NK-92 (cell line): ENCODE results near the gene FANCC.

Source experiments
- DNase-seq: peaks from one replicate; lab custom pipeline; 2025; ENCODE audit not compliant: unreplicated experiment; lab: John Stamatoyannopoulos, UW

Gene FANCC

DNA sequence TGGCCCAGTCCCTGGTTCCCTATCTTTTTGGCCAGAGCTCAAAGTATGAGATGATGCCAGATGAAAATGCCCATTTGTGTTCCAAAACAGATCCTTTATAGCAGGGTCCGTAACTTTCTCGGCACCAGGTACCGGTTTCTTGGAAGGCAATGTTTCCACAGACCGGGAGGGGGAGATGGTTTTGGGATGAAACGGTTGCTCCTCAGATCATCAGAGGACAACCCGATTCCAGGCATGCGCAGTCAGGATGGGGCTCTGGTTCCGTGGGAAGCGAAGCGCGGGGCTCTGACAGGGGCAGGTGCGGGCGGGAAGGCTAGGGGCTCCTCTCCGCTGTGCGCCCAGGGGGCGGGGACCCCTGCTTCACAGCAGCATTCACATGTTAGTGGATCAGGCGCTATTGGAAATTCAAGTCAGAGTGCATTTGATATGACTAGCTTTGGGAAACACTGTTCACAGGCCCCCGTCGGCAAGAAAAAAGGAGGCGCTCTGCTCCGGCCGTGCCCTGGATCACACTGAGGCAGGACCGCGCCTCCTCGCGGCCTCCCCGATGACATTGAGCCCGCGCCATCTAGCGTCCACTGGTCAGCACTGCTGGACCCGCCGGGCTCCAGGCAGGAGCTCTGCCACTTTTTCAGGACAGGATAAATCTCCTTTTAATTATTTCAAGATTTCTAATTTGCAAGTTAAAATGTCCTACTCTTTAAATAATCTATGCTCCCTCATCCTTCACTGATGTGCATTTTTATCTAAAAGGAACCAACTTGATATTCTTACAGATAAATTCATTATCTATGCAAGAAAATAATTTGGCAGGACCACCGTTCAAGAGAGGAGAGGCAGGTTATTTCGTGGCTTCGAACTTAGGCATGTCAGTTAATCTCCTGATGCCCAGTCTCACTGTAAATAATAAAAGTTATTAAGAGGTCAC is 190.0 kb downstream of the FANCC start:
- no peak for DNase-seq

DNA sequence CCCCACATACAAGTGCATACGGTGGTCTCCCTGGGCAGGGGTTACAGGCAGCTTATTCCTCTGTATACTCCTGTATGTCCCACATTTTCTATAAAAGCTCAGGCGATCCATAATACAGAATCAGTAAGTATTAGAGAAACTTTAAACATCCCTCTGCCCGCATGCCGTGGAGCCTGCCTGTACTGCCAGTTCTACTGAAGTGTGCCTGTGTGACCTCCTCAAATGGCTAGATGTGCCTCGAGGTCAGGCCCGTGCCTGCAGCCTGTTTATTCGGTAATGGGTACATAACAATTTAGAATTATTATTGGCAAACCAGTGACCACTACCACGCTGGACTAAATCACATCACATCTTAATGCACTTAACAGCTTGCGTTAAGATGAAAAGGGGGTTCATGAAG is 190.8 kb downstream of the FANCC start:
- DNase-seq: no peak

DNA sequence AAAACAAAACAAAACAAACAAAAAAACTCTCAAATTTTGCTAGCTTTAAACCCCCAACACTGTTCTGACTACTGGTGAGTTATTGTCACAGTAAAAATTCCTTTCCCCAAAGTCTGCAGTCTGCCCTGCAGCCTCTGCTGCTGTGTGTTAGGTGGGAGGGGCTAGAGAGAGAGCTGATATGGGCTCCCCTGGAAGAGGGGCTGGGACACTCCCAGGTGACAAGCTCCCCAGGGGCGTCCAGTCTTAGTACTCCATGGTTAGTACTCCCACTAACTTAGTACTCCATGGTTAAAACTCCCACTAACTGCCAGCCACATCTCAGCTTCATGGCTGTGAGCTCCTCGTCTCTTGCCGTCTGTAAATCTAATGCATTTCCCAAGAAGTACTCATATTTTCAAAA is 191.9 kb downstream of the FANCC start:
- DNase-seq: no peak

DNA sequence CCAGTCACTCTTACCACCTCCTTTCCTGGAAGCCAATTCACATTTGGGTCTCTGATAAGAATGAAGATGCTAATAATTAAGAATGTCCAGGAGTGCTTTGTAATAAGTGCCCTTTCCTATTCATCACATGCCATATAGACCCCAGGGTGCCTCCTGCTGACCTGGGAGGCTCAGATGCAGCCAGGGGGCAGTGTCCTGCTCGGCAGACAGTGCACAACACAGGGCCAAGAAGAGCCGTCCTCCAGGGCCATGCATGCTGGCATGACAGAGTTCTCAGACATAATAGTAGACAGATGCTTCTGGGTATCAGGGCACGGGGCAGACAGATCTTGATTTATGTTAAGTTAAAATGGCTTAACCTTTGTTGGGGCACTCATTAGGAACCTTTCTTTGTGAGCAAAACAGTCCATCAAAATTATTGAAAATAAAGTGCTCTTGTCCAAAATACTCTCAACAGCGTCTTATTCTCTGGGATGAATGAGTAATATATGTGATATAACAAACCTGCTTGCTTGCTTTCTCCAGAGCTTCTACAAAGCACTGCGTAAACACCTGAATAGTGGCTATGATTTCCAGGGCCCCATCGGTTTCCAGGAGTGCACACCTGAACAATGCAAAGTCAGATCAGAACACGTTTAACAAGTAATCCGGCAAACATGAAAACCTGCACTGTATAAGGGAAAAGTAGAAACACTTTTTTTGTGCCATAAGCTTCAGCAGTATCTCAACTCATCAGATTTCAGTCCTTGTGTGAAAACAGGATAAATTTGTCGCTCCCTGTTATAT is 192.7 kb downstream of the FANCC start:
- no peak for DNase-seq

DNA sequence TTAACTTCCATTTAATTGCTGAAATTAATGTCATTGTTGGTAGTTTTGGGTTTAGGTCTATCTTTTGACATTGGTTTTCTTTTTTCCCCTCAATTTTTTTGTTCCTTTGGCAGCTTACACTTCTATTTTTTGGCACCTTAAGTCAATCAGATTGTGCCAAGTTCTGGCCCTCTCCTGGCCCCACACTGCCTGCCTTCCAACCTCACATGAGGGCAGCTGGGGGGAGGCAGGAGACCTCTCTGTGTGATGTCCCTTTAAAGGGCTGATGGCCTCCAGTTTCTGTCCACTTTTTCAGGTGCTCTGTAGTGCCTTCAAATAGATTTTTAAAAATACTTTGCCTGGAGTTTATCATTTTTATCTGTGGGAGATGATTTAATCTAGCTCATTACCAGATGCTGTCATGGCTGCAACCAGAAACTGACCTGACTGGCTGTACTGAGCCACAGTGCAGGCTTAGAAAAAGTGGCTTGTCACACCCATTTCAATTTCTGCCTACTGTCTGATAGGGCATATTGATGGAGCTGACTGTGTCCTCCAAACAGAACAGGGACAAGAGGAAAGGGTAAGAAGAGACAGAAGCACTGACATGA is 196.6 kb downstream of the FANCC start:
- DNase-seq: no peak

DNA sequence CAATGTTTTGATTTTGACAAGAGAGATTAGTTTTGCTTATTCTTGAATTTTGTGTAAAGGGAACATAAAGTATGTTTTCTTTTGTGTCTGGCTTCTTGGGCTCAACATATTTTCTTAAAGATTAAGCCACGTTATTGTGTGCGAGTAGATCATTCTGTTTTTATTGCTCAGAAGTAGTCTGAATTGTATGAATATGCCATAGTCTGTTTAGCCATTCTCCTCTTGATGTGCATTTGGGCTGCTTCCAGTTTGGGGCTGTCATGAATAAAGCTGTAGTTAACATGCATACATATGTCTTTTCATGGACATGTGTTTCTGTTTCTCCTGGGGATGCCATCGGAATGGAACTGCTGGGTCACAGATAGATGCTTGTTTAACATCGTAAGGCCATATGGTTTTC is 198.9 kb downstream of the FANCC start:
- no peak for DNase-seq

DNA sequence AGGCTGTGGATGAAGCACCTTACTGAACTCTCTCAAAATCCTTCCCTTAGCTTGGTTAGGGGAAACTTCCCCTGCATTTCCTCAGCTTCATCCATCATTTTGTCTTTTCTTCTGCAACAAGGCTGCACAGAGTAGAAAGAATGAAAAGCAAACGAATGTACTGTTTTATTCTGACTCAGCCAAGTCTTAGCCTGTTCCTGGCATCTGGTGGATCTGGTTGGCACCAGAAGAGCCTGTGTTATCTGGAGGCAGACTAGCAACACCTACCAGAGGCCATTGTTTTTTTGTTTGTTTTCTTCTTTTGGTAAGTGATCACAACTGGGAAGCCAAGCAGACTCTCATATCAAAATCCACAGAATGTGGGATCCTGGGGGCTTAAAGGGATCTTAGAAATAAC is 200.7 kb downstream of the FANCC start:
- DNase-seq: no peak

DNA sequence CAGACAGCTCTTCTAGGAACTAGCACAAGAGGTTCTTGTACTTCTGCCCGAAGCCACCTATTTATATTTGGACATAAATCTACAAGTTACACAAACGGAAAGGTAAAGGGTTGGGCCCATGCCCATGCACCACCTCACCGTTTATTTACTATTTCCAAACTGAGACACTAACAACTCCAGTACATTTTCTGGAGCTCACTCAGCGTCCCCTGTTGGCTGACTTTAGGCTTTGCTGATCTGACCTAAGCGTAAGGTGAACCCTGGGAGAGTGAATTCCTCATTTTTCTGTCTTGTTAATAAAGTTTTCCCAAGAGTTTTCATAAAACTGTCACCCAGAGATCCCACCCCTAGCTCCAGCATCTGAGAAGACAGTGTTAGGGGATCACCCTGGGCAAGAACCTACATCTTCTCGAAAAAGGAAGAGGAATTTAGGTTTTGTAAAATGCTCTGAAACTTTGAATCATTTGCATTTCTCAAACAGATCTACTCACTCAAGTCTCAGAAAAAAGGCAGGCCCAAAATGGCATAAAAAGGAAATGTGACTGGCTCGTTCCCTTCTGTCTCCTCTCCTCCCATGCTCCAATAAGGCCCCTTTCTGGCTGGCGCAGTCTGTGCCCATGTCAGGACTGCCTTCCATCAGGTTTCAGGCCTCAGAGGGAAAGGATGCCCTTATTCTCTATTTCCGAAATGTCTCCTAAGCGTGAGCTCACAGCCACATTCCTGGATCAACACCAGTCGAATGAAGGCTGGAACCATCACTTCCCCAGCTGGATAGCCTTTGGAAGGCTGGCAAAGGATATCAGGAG is 201.3 kb downstream of the FANCC start:
- DNase-seq: no peak

DNA sequence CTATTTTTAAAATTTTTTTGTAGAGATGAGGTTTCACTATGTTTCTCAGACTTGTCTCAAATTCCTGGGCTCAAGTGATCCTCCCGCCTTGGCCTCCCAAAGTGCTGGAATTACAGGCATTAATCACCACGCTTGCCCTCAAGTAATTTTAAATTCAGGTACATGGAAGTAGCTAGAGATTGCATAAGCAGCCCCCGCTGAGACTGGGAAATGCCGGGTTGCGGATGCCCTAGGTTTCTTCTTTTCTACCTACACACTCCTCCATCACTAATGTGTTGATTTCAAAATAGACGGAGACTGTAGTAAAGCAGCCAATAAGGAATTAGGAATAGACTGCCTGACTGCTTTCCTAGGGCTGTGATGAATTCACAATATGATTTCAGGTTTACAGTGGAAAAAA is 202.4 kb downstream of the FANCC start:
- no peak for DNase-seq

DNA sequence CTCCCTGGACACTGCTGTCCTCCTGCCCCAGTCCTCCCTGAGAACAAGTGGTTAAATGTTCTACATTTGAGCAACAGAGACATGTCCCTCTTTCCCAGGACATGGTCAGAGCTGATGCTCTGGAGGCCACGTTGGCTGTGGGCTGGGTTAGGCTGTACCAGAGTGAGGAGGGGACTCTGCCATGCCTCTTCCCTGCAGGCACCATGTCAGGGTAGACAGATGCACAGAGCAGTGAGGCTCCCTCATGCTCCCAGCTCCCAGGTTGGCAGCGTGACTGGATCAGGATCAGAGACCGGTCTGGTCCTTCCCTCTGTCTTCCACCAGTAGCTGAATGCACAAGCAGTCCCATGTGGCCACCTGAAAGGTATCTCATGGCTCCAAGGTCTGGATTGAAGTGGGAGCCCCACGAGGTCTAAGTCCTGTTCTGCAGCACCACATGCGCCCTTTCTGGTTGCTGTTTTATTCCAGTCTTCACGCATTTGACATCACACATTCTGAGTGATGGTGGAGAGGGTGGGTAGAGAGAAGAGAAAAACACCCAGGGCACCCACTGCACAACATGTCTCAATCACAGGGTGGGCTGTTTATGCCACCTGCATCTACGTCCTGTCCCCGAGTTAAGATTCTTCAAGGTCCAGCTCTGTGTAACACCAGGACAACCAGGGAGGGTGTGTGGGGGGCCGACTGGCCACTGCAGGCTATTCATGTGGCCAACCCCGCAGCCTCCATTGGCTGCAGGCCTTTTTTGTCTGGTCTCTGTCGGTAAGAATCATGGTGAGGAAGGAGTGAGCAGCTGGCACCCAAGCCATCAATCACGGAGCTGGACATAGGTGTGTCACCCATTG is 204.9 kb downstream of the FANCC start:
- no peak for DNase-seq

DNA sequence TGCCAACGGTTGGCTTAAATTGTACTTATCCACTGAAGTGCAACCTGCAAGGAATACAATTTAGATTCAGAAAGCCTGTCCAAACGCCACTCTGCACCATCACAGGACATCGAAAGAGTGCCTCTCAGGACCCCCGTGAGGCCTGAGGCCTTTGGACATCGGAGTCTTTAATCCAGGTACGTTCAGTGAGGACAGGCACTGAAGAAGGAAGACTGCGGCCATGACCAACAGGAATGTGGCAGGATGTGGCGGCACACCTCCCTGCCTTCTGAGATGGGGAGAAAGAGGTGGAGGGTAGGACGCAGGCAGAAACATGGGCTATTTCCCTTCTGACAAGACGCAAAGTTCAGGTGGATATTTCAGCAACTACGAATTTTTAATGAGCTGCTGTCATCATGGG is 205.8 kb downstream of the FANCC start:
- no peak for DNase-seq

DNA sequence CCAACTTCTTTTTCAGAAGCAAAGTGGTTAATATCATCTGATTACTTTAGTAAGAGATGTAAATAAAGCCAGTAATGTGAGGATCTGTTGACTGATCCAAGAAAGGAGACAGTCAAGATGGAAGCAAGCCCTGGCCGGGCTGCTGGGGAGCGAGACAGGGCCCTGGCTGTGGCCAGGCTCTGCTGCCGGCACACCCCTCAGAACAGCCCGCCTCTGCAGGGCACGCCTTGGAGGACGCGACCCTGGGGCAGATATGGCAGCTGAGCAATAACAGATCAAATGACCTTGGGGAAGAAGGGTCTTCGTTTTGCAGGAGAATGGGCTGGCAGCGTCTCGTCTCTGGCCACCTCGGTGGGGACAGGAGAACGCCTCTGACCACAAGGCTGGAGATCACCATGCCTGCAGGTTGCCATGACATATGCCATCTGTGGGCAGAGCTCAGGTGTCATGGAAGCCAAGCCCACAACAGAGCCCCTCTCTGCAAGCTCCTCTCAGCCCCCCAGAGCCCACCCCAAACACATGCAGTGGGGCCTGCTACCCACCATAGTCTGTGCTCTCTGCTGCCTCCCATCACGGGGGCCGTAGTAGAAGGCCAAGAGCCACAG is 206.5 kb downstream of the FANCC start:
- no peak for DNase-seq

DNA sequence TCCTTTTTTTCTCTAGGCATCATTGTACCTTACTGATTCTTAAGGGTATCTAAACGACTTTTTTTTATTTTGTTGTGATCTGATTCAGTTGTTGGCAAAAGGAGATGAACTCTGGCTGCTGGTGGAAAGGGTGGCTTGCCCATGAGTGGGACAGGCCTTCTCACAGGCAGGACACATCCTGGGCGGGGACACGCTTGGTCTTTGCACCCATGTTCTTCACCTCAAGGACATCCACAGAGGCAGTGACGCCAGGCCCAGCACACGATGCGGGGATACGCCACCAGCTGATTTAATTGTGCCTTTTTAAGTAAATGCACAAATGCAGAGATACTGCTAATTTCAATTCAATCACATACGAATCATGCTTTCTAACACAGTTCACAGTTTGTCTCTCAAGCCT is 208.1 kb downstream of the FANCC start:
- no peak for DNase-seq

DNA sequence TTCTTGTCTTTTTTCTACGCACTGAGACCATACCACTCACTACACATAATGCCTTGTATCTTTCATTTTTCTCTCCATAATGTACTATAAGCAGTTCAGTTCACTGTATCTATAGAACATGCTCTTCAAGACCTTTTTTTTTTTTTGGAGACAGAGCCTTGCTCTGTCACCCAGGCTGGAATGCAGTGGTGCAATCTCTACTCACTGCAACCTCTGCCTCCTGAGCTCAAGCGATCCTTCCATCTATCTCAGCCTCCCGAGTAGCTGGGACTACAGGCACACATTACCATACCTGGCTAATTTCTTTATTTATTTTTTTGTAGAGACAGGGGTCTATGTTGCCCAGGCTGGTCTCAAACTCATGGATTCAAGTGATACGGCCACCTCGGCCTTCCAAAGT is 208.7 kb downstream of the FANCC start:
- DNase-seq: no peak

DNA sequence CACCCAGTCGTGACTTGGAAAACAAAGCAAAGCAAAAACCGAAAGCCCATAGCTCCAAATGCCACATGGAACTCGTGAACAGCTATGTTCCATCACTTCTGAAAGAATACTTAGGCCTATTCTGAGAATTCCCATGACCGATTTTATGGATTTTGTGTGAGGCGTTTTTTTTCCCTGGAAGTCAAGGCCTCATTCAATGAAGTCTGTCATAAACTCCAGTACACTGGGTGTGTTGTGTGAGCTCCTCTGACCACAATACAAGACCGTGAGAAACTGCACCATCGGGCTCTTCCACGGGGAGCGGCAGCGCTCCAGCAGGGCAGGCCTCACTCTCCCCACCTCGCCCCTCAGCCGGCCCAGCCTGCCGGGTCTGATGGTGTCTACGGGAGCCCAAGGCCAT is 209.5 kb downstream of the FANCC start:
- no peak for DNase-seq

DNA sequence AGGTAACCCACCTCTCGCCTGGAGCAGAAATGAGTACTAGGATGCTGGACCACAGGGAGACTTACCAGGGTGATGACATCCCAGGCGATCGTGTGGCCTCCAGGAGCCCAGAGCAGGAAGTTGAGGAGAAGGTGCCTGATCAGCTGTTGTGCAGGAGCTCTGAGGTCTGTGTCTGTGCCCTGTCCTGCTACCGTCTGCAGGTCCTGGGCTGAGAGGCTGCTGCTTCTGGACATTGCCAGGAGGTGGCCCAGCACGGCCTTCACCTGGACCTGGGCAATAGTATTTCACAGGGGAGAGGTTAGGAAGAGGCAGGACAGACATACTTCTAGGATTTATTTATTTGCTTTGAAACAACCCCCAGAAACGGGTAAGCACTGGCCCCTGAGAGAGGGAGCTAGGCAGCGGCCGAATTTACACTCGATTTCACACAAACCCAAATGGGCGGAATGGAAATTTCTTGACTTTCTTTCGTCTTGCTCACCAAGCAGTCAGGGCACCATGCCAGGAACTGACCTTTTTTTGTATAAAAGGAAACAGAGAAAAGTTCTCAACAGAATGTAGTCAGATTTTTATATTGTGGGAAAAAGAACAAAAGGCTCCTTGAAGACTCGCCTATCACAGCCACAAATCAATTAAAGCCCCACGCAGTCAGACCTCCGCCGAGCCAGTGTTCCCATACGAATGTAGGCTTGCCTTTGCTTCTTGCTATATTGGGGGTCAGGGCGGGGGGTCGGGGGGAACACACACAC is 210.3 kb downstream of the FANCC start:
- DNase-seq: no peak

DNA sequence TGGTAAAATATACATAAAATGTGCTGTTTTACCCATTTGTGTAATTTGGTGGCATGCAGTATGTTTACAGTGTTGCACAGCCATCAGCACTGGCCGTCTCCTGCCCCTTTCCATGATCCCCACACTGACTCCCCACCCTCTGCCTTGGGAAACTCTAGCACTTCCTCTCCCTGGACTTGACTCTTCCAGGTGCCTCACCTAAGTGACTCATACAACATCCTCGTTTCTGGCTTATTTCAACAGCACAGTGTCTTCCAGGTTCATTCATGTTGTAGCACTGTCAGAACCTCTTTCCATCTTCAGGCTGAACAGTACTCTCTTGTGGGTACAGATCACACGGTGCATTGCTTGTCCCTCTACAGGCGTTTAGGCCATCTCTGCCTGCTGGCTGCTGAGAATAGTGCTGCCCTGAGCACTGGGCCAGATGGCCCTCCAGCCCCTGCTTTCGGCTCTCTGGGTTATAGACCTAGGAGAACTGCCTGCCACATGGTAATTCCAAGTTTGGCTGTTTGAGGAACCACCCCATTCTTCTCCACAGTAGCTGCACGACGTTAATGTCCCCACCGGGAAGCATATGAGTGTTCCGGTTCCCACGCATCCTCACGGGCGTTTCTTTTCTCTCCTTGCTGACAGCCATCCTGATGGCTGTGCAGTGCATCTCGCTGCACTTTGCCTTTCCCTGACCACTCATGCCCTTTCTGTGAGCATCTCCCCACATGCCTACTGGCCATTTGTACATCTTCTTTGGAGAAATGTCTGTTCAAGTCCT is 211.8 kb downstream of the FANCC start:
- DNase-seq: no peak

DNA sequence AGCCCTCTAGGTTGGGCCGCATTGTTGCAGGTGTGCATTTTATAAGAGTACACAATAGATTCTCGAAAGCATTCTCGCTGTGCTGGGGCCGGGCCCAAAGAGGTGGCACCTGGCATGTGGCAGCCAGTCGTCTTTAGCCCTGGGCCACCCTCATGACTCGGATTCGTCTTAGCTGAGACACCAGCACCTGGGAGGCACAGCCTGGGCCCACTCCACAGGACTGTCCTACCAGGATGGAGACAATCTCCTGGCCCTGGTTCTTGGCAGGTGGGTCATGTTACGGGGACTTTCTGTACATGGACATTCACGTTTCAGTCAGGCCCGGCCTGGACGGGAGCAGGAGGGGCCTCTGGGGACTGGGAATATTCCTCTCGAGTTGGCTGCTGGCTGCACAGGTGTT is 212.5 kb downstream of the FANCC start:
- no peak for DNase-seq
